SK-N-SH (cell line): ENCODE data around the gene OMP. TPM values are rescaled to one million over a fixed set of nuclear protein-coding genes. Genes with fewer than 3 reads are reported as not detected.

Source experiments
- CTCF ChIA-PET: fragments of 300-600, 350-600 bp; formaldehyde crosslinking; extraction: SDS; loops from one replicate; lab custom pipeline; 2021; lab: Yijun Ruan, JAX
- POLR2A ChIA-PET: fragments of 350-600 bp; sonication (Branson Sonifier 250); formaldehyde crosslinking; extraction: SDS; loops from one replicate; lab custom pipeline; 2020; ENCODE audit warnings: antibody characterized with exemption, inconsistent platforms; lab: Yijun Ruan, JAX
- DNase-seq: peaks from one replicate; pipeline ENCODE4 v3.0.0; 2012
- H2AFZ ChIP-seq: fragments of 200-600 bp; sonication (generic); 2 replicates; pipeline ENCODE4 v1.8.1; 2016; ENCODE audit warnings: antibody characterized with exemption, mild to moderate bottlenecking, low read depth
- H3F3A ChIP-seq: fragments of 200-600 bp; sonication (generic); replicated peaks from 2 replicates; pipeline ENCODE3; 2016; ENCODE audit warnings: antibody characterized with exemption, mild to moderate bottlenecking; ENCODE audit not compliant: insufficient read depth
- H3K27ac ChIP-seq, 2 experiments: fragments of 200-500 bp in 1 of 2; fragments of 200-600 bp in 1 of 2; sonication (Bioruptor generic) in 1 of 2; sonication (generic), shearing (Covaris generic) in 1 of 2; 2 replicates each; pipeline versions ENCODE4 v1.5.1 to v1.6.1; 2014 to 2016; ENCODE audit warnings: low read depth in 2 of 2, inconsistent platforms in 1 of 2, low read length in 1 of 2, mild to moderate bottlenecking in 1 of 2, mixed read lengths in 1 of 2
- H3K27me3 ChIP-seq: fragments of 200-600 bp; sonication (generic), shearing (Covaris generic); 2 replicates; pipeline ENCODE4 v1.6.1; 2016; ENCODE audit warnings: mixed run types; ENCODE audit not compliant: insufficient read depth
- H3K36me3 ChIP-seq, 2 experiments: fragments of 200-500 bp in 1 of 2; fragments of 200-600 bp in 1 of 2; sonication (Bioruptor generic) in 1 of 2; sonication (generic) in 1 of 2; replicated peaks in 1 of 2; 2 replicates each; pipeline versions ENCODE3 to v1.5.1; 2014 to 2016; ENCODE audit warnings: low read length in 1 of 2, mild to moderate bottlenecking in 1 of 2; ENCODE audit not compliant: insufficient read depth in 2 of 2, control insufficient read depth in 1 of 2
- H3K4me1 ChIP-seq, 2 experiments: fragments of 200-500 bp in 1 of 2; fragments of 200-600 bp in 1 of 2; sonication (Bioruptor generic) in 1 of 2; sonication (generic), shearing (Covaris generic) in 1 of 2; 2 replicates each; pipeline versions ENCODE4 v1.5.1 to v1.6.1; 2014 to 2016; ENCODE audit warnings: low read depth in 1 of 2, low read length in 1 of 2, mixed run types in 1 of 2; ENCODE audit not compliant: insufficient read depth in 2 of 2, control insufficient read depth in 1 of 2
- H3K4me2 ChIP-seq: fragments of 200-600 bp; sonication (generic), shearing (Covaris generic); 2 replicates; pipeline ENCODE4 v1.6.1; 2017; ENCODE audit warnings: mixed run types
- H3K4me3 ChIP-seq, 2 experiments: fragments of 200-500 bp in 1 of 2; fragments of 200-600 bp in 1 of 2; sonication (Bioruptor generic) in 1 of 2; sonication (generic), shearing (Covaris generic) in 1 of 2; 2 replicates each; pipeline versions ENCODE4 v1.5.1 to v1.8.1; 2014 to 2016; ENCODE audit warnings: low read depth in 2 of 2, inconsistent platforms in 1 of 2, low read length in 1 of 2, mild to moderate bottlenecking in 1 of 2, mixed read lengths in 1 of 2, moderate library complexity in 1 of 2
- H3K79me2 ChIP-seq: fragments of 200-600 bp; sonication (generic); 2 replicates; pipeline ENCODE4 v1.8.1; 2017; ENCODE audit warnings: mild to moderate bottlenecking; ENCODE audit not compliant: insufficient read depth
- H3K9ac ChIP-seq: fragments of 200-600 bp; sonication (generic); 2 replicates; pipeline ENCODE4 v1.6.1; 2017; ENCODE audit warnings: mixed run types
- H3K9me2 ChIP-seq: fragments of 200-600 bp; sonication (generic); 2 replicates; pipeline ENCODE4 v1.6.1; 2017; ENCODE audit warnings: mixed run types
- H3K9me3 ChIP-seq: fragments of 200-600 bp; sonication (generic); 2 replicates; pipeline ENCODE4 v1.6.1; 2017; ENCODE audit warnings: mixed run types, mild to moderate bottlenecking, moderate library complexity
- H4K20me1 ChIP-seq: fragments of 200-600 bp; sonication (generic); 2 replicates; pipeline ENCODE4 v1.6.1; 2017; ENCODE audit warnings: mild to moderate bottlenecking, mixed run types; ENCODE audit not compliant: insufficient read depth
- CHD2 ChIP-seq: fragments of 150-350 bp; IDR thresholded peaks from 2 replicates; pipeline ENCODE4 v1.6.1; 2018; ENCODE audit warnings: low read length; ENCODE audit not compliant: partially characterized antibody
- EP300 ChIP-seq, 2 experiments: IDR thresholded peaks; 2 replicates each; pipeline versions ENCODE4 v1.4.0 to v1.6.1; 2012; ENCODE audit warnings: borderline replicate concordance in 1 of 2, low read depth in 1 of 2, low read length in 1 of 2
- EZH2phosphoT487 ChIP-seq: fragments of 200-600 bp; sonication (generic); IDR thresholded peaks from 2 replicates; pipeline ENCODE4 v1.6.1; 2017; ENCODE audit warnings: low read depth, mixed run types, mild to moderate bottlenecking, antibody characterized with exemption, moderate library complexity, borderline replicate concordance
- GABPA ChIP-seq: IDR thresholded peaks from 2 replicates; pipeline ENCODE4 v1.4.0; 2012; ENCODE audit warnings: low read depth, mild to moderate bottlenecking
- JUND ChIP-seq: IDR thresholded peaks from 2 replicates; pipeline ENCODE4 v1.4.0; 2012
- RFX5 ChIP-seq: IDR thresholded peaks from 2 replicates; pipeline ENCODE4 v1.6.1; 2012; ENCODE audit warnings: mild to moderate bottlenecking, improper control_type of control experiment, low read length
- RXRA ChIP-seq: IDR thresholded peaks from 2 replicates; pipeline ENCODE4 v1.4.0; 2012; ENCODE audit warnings: low read depth, mild to moderate bottlenecking, borderline replicate concordance
- TCF12 ChIP-seq: IDR thresholded peaks from 2 replicates; pipeline ENCODE4 v1.4.0; 2012
- TEAD4 ChIP-seq: IDR thresholded peaks from 2 replicates; pipeline ENCODE4 v1.4.0; 2012; ENCODE audit warnings: mild to moderate bottlenecking, borderline replicate concordance; ENCODE audit not compliant: insufficient read depth
- WGBS: methylation state at CpG from one replicate; pipeline ENCODE4 v1.1.6; 2017; ENCODE audit warnings: low lambda C conversion rate; 5-methylcytosine and 5-hydroxymethylcytosine counted together
- polyA plus RNA-seq, 3 experiments: library from polyadenylated mRNA; depleted of rRNA; stranded (reverse); fragments of >200 nt; gene quantifications; 2 replicates each; pipeline ENCODE4 v1.2.3, GENCODE V29; 2012
- TF ChIP-seq, protein P1 (sequence below): fragments of 150-350 bp; IDR thresholded peaks from 2 replicates; pipeline ENCODE4 v1.6.1; 2016; ENCODE audit warnings: mild to moderate bottlenecking, low read depth, low read length

The OMP gene
- polyA plus RNA-seq, 1 of the 3 experiments (the other 2 are of a cell fraction): 0.20 TPM

DNA sequence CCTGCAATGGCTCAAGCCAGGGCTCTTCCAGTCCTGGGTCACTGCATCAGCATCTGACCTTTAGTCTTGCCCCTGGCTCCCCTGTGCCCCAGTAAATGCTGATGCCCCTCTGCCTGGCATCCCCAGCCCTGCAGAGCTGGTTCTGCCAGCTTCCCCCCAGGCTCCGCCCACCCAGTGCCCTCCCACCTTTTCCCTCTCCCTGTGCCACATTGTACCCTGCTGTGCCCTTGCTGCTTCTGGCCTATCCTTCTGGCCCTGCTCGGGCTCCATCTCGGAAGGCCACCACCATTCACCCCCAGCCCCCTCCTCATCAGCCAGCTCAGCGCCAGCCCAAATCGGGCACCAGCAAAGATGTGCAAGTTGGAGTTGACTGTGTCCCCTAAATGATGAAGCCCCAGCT is 28.4 kb upstream of the OMP start:
- H2AFZ ChIP-seq: 0 out of 2 replicates have a peak overlapping the region, but pooled peaks have one; percentile 40
- peak overlapping the region; percentile 95 for H3K4me2 ChIP-seq
- DNase-seq: peak; percentile 73
- peaks cover 42% of the 10 kb centered on the region for H3F3A ChIP-seq
- no peaks in the 10 kb centered on the region for H3K9me3 ChIP-seq
- ChIA-PET CTCF (interaction anchor here (0.7 to 4.1 kb wide), 13 partner anchors 8 to 350 kb away, joined by 3 to 66 read pairs (median 5); no protein-coding TSS in a partner anchor), POLR2A (interaction anchor here (0.8 kb wide), 2 partner anchors 32 to 292 kb away, joined by 3 read pairs; no protein-coding TSS in a partner anchor)
- peaks cover 0 to 15% of the 10 kb centered on the region in 2 experiments for H3K36me3 ChIP-seq
- peaks cover 38 to 59% of the 10 kb centered on the region in 2 experiments; a peak in 3 of 4 replicates for H3K4me1 ChIP-seq
- no peaks in the 10 kb centered on the region for H3K9me2 ChIP-seq
- H3K79me2 ChIP-seq: peaks cover 79% of the 10 kb centered on the region
- peak overlapping the region; percentile 60 for H3K9ac ChIP-seq
- TF ChIP-seq TEAD4: no peak
- TF ChIP-seq TCF12: no peak
- no peaks in the 10 kb centered on the region for H4K20me1 ChIP-seq
- 73% methylated on average over 5 of the region's 5 CpGs for WGBS
- no peak overlapping the region for H3K4me3 ChIP-seq
- peak overlapping the region; percentile 94 to 97 for H3K27ac ChIP-seq
- H3K27me3 ChIP-seq: no peaks in the 10 kb centered on the region

DNA sequence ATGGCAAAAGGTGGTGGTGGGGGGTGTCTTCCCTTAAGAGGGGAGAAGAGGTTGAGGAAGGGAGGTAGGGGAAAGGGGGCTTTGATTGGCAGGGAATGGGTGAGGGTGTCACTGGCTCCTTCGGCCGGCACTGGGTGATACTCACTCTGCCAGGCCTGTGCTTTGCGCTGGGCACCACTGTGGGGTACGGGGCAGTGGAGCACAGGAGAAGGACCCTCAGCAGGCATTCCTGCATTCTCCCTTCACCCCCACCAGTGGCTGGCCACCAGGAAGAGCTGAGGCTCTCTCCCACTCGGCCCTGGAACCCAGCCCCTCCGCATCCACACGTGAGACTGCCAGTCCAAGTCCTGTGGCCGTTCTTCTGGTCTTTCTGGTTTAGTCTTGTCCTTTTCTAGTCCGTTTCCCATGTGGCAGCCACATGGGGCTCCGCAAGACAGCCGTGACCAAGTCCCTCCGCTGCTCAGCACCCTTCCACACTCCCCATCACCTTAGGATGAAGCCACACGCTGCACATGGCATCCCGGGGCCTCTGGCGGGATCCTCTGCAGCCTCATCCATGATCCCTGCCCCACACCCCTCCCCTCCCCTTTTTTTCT is 27.9 kb upstream of the OMP start:
- POLR2A ChIA-PET: interaction anchor here (0.8 kb wide), 1 partner anchor 292 kb away, joined by 3 read pairs; no protein-coding TSS in a partner anchor
- Histone ChIP-seq H2AFZ (0 out of 2 replicates have a peak overlapping the region, but pooled peaks have one; percentile 40), H3K79me2 (peaks cover 79% of the 10 kb centered on the region), H3K4me1 (peaks cover 38 to 53% of the 10 kb centered on the region in 2 experiments; a peak in 3 of 4 replicates), H3K36me3 (peaks cover 0 to 16% of the 10 kb centered on the region in 2 experiments), H3K4me3 (no peak overlapping the region), H3K27ac (peak overlapping the region; percentile 94 to 97), H3K27me3 (no peaks in the 10 kb centered on the region), H3K9me2 (no peaks in the 10 kb centered on the region), H3F3A (peaks cover 42% of the 10 kb centered on the region), H3K9me3 (no peaks in the 10 kb centered on the region), H3K4me2 (peak overlapping the region; percentile 95), H4K20me1 (no peaks in the 10 kb centered on the region), H3K9ac (peak overlapping the region; percentile 60)
- 83% methylated on average over 12 of the region's 15 CpGs for WGBS
- CTCF ChIA-PET: interaction anchor here (1.4 to 4.1 kb wide), 4 partner anchors 16 to 474 kb away, joined by 3 to 66 read pairs (median 16); no protein-coding TSS in a partner anchor
- TF ChIP-seq RXRA (no peak), EZH2phosphoT487 (no peak), RFX5 (no peak), EP300 (IDR thresholded peaks at IDR 0.05; ENCODE audit: borderline replicate concordance in 1 of 2, low read depth in 1 of 2, low read length in 1 of 2) (no peak), JUND (no peak), CHD2 (no peak), GABPA (no peak)
- TF ChIP-seq, protein P1, sequence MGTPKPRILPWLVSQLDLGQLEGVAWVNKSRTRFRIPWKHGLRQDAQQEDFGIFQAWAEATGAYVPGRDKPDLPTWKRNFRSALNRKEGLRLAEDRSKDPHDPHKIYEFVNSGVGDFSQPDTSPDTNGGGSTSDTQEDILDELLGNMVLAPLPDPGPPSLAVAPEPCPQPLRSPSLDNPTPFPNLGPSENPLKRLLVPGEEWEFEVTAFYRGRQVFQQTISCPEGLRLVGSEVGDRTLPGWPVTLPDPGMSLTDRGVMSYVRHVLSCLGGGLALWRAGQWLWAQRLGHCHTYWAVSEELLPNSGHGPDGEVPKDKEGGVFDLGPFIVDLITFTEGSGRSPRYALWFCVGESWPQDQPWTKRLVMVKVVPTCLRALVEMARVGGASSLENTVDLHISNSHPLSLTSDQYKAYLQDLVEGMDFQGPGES: no peak
- no peak for DNase-seq
